Measurements from ENCODE around the gene INO80E.
"Not testable (repeated sequence)": the region's sequence is repeated elsewhere in the genome, so short reads cannot be mapped to it uniquely, and the experiment has no call there.

Gene INO80E

GRCh38 chr16:29959293-29959692, 36.7 kb upstream of the INO80E start:
- Mint-ChIP-seq H3K4me1 (peaks cover 18% of the 10 kb centered on the region), H3K36me3 (ENCODE audit: low read depth) (peaks cover 5% of the 10 kb centered on the region), H3K27me3 (ENCODE audit: low read depth, poor library complexity) (no peaks in the 10 kb centered on the region), H3K4me3 (no peak overlapping the region), H3K27ac (no peak overlapping the region), H3K9me3 (no peaks in the 10 kb centered on the region)
- no peak for TF ChIP-seq CTCF (IDR thresholded peaks at IDR 0.05)
- no peak for DNase-seq

GRCh38 chr16:29959821-29960220, 36.2 kb upstream of the INO80E start:
- not testable (repeated sequence) for H3K36me3 Mint-ChIP-seq (ENCODE audit: low read depth); H3K27ac Mint-ChIP-seq; DNase-seq; H3K9me3 Mint-ChIP-seq; H3K27me3 Mint-ChIP-seq (ENCODE audit: low read depth, poor library complexity)
- Mint-ChIP-seq H3K4me3 (peak overlapping the region; percentile 45), H3K4me1 (peaks cover 18% of the 10 kb centered on the region)

- peaks cover 18% of the 10 kb centered on the region for H3K4me1 Mint-ChIP-seq
- H3K27ac Mint-ChIP-seq: no peak overlapping the region
- peaks cover 14% of the 10 kb centered on the region for H3K36me3 Mint-ChIP-seq (ENCODE audit: low read depth)
- peak overlapping the region; percentile 90 for H3K4me3 Mint-ChIP-seq
- no peaks in the 10 kb centered on the region for H3K27me3 Mint-ChIP-seq (ENCODE audit: low read depth, poor library complexity)
- DNase-seq: no peak
- H3K9me3 Mint-ChIP-seq: no peaks in the 10 kb centered on the region
- TF ChIP-seq CTCF (IDR thresholded peaks at IDR 0.05): no peak
Observed at GRCh38 chr16:29961127-29961478, 34.9 kb upstream of the INO80E start.

- peaks cover 17% of the 10 kb centered on the region for H3K36me3 Mint-ChIP-seq (ENCODE audit: low read depth)
- H3K27me3 Mint-ChIP-seq (ENCODE audit: low read depth, poor library complexity): no peaks in the 10 kb centered on the region
- H3K4me1 Mint-ChIP-seq: peaks cover 18% of the 10 kb centered on the region
- peak within 1 kb of the TSS; percentile 53 for H3K27ac Mint-ChIP-seq
- H3K4me3 Mint-ChIP-seq: peak within 1 kb of the TSS; percentile 90
- no peaks in the 10 kb centered on the region for H3K9me3 Mint-ChIP-seq
- TF ChIP-seq CTCF (IDR thresholded peaks at IDR 0.05): peak; percentile 18
- peak; percentile 93 for DNase-seq
Observed at GRCh38 chr16:29961479-29962343, 34.3 kb upstream of the INO80E start, which contains the start of gene TMEM219. Gene TMEM219, plus strand, starts transcription at chr16:29962079. Its CDS starts 1,065 bp downstream, at chr16:29963144.

GRCh38 chr16:29962344-29962994, 33.6 kb upstream of the INO80E start:
- Mint-ChIP-seq H3K4me1 (peaks cover 18% of the 10 kb centered on the region), H3K4me3 (peak overlapping the region; percentile 90), H3K27me3 (ENCODE audit: low read depth, poor library complexity) (no peaks in the 10 kb centered on the region), H3K9me3 (no peaks in the 10 kb centered on the region), H3K27ac (no peak overlapping the region), H3K36me3 (ENCODE audit: low read depth) (peaks cover 17% of the 10 kb centered on the region)
- no peak for TF ChIP-seq CTCF (IDR thresholded peaks at IDR 0.05)
- no peak for DNase-seq

- Mint-ChIP-seq H3K9me3 (no peaks in the 10 kb centered on the region), H3K4me1 (peaks cover 18% of the 10 kb centered on the region), H3K36me3 (ENCODE audit: low read depth) (peaks cover 20% of the 10 kb centered on the region), H3K27me3 (ENCODE audit: low read depth, poor library complexity) (no peaks in the 10 kb centered on the region), H3K27ac (no peak overlapping the region), H3K4me3 (peak overlapping the region; percentile 90)
- DNase-seq: no peak
- no peak for TF ChIP-seq CTCF (IDR thresholded peaks at IDR 0.05)
Observed at GRCh38 chr16:29963021-29963743, 32.9 kb upstream of the INO80E start.
